Caki2 (cell line): ENCODE results near the gene ERBB3. TPM values are rescaled to one million over a fixed set of nuclear protein-coding genes. Genes with fewer than 3 reads are reported as not detected.
"Not testable (repeated sequence)": the region's sequence is repeated elsewhere in the genome, so short reads cannot be mapped to it uniquely, and the experiment has no call there.

Experiments used
- DNase-seq: peaks from one replicate; pipeline ENCODE4 v3.0.0-alpha.2; 2015; ENCODE audit warnings: low read depth
- in situ Hi-C: cut with HindIII; loops from 2 replicates; pipeline ENCODE4 v1.10.0; 2016; ENCODE audit warnings: low sequenced_read_pairs, low pct_unique_long_range_greater_than_20kb, mixed read lengths
- total RNA-seq: library from RNA; depleted of rRNA; stranded (reverse); fragments of >200 nt; shearing (Covaris generic); gene quantifications from 2 replicates; pipeline ENCODE4 v1.2.3, GENCODE V29; 2014; ENCODE audit warnings: low replicate concordance

ERBB3 gene
- total RNA-seq, 1 experiment from 2014 or later = 1.8 TPM

GRCh38 chr12:56077966-56078365, 2.0 kb upstream of the ERBB3 start:
- peak; percentile 49 for DNase-seq
- in situ Hi-C loops = not testable (repeated sequence)

DNA sequence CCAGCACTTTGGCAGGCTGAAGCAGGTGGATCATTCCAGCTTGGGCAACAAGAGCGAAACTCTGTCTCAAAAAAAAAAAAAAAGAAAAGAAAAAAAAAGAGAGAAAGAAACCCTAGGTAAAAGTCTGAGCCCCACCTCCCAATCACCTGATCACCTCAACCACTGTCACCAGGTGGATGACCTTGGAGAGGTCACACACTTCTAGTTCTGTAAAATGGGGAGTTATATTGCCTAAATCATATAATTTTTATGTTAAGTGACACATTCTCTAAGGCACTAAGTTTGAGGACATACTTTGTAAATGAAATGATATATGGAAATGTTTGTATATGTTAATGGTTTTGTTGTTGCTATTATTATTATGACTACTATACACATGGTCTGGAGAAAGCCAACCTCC, 1.5 kb upstream of the ERBB3 start:
- no peak for DNase-seq
- in situ Hi-C loops = no loop called here

DNA sequence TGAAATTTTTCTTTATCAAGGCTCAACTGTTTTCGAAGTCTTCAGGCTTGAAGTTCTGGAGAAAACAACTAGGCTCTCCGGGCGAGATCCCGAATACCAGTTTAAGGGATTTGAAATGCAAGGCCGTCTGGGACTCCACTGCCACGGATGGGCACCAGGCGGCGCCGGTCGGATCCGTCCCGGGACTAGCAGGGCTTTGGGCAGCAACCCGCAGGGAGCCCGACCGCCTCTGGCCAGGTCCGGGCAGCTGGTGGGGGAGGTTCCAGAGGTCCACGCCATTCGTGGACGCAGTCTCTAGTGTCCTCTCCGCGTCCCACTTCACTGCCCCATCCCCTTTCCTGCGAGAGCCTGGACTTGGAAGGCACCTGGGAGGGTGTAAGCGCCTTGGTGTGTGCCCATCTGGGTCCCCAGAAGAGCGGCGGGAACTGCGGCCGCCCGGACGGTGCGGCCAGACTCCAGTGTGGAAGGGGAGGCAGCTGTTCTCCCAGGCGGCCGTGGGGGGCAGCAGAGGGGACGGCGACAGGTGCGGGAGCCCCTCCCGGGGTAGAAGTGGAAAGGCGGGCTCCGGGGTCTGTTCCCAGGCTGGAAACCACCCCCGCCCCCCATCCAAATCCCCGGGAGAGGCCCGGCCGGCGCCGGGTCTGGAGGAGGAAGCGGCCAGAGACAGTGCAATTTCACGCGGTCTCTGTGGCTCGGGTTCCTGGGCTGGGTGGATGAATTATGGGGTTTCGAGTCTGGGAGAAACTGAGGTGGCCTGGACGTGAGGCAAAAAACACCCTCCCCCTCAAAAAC, 838 bp upstream of the ERBB3 start:
- DNase-seq = peak; percentile 92
- in situ Hi-C loops = no loop called here

DNA sequence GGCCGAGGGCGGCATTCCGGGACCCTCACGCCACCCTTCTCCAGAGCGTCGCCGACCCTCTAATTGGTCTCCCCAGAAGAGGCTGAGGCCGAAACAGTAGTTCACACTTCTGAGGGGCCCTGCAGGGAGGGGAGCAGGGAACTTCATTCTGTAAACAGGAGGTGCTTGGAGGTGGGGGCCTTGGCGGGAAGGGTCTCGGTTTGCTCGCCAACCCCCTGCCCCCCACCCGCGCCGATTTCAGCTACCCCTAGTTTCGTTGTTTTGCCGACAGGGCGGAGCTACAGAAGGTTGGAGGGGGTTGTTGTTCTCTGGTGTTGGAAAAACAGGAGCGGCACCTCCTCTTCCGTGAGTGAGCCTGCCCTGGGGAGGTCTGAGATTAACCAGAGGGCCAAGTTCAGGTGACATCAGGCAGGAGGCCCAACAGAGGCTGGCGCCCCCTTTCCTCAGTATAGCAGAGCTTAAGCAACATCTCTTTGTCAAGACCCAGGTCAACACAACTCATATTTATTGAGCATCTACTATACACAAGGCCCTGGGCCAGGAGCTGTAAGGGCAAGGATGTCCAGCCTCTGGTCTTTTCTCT, 682 bp downstream of the ERBB3 start:
- in situ Hi-C loops = no loop called here
- DNase-seq = no peak

DNA sequence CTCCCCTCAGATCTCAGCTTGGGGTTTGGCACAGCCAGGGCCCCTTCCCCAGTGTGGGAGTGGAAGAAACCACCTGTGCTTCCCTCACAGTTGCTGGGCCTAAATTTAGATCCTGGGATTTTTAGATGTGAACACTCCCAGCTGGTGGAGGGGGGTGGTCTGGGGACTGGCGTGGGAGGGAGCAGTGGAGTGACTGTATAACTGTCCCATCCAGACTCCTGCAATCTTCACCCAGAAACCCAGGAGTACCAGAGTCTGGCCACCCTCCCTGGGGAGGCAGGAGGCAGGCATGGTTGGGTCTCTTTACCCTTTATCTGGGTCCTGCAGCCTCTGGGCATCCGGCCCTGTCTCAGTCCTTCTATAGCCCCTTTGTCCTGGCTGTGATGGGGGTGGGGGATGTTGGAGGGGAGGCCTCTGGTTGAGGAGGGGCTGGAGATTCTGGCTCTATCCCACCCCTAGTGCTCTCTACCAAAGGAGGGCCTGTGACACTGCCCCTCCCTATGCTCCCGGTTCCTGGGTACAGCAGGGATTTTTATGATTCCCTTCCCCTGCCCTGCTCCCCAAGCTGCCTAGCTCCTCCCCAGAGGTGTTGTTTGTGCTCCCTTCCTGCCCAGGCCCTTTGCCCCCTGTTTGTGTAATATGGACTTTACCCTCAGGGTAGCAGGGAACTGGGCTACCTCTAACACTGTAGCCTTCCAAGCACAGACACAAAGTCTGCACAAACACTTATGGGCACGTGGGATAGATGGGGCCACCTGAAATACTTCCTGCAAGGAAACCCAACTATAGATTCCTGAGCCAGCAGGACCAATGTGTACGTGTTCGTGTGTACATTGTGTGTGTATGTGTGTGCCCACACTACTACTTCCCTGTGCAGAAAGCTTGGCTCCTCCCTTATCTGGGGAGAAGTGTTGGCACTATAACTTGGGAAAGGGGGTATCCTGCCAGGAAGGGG, 1.7 kb downstream of the ERBB3 start:
- in situ Hi-C loops = no loop called here
- DNase-seq = no peak

- DNase-seq = no peak
- in situ Hi-C loops = no loop called here
Measured at GRCh38 chr12:56082382-56082781, 2.4 kb downstream of the ERBB3 start.

- no peak for DNase-seq
- in situ Hi-C loops = no loop called here
Measured at GRCh38 chr12:56082967-56083366, 3.0 kb downstream of the ERBB3 start.

GRCh38 chr12:56084958-56085543, 5.1 kb downstream of the ERBB3 start:
- in situ Hi-C loops = no loop called here
- DNase-seq = no peak

DNA sequence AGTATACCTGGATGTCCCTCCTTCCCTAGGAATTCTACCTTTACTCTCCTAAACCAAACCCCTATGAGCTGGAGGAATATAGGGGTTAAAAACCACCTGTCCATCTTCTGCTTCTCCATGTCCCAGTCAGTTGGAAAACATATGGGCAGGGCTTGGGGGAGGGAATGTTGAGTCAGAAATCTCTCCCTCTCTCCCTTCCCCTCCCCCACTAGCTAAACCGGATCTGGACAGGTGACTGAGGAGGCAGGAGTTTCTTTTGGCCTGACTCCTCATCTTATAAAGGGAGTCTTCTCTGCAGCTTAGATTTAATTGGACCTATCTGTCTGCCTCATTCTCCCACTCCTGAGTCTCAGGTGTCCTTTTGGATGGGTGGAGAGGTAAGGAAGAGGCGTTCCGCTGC, 6.1 kb downstream of the ERBB3 start:
- peak; percentile 16 for DNase-seq
- in situ Hi-C loops = no loop called here

DNA sequence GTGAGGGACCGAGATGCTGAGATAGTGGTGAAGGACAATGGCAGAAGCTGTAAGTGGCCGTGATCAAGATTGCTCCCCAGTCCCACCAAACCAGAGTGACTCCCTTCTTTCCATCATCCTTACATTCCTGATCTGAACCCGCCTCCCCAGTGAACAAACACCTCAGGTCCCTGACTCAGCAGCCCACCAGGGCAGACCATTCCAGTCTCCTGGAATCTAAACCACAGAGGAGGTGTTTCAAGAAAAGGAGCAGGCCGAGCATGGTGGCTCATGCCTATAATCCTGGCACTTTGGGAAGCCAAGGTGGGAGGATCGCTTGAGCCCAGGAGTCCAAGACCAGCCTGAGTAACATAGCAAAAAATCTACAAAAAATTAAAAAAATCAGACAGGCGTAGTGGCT, 6.6 kb downstream of the ERBB3 start:
- no peak for DNase-seq

DNA sequence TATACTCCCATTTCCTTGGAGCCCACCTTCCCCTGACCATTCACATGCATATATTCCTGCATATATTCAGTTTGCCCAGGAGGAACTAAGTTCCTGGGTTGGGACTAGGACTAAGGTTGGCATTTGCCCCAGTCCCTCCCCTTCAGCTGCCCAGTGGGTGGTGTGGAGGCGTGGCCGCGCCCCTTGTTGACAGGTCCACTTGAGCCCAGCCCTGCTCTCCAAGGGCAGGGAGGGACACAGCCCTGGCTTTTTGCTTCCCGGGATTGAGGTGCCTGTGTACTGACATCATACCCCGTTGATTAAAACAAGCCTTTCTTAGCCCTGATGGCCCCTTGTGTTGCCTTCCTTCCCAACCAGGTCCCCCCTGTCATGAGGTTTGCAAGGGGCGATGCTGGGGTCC, 7.3 kb downstream of the ERBB3 start:
- no peak for DNase-seq
- in situ Hi-C loops = no loop called here

More for the DNA sequence above, 6.6 kb downstream of the ERBB3 start:
- in situ Hi-C loops = no loop called here

DNA sequence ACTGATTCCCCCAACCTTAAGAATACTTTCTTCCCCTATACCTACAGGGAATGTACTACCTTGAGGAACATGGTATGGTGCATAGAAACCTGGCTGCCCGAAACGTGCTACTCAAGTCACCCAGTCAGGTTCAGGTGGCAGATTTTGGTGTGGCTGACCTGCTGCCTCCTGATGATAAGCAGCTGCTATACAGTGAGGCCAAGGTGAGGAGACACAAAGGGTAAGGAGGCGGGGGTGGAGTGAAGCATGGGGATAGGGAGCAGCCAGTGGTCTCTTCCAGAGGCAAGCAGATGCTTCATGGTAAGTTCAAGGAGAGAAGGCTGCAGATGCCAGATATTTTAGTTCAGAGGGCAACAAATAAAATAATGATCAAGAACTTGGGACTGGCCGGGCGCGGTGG, 17.8 kb downstream of the ERBB3 start:
- in situ Hi-C loops = no loop called here
- DNase-seq = no peak

DNA sequence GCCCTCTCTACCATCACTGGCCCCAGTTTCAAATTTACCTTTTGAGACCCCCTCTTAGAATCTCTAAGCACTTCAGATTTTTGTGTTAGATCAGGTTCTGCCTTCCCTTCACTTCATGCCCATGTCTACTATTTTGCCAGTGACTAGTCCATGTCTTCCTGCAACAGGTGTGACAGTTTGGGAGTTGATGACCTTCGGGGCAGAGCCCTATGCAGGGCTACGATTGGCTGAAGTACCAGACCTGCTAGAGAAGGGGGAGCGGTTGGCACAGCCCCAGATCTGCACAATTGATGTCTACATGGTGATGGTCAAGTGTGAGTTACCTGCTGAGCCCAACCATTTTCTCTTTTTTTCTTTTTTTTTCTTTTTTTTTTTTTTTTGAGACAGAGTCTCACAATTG, 18.6 kb downstream of the ERBB3 start:
- DNase-seq = no peak
- in situ Hi-C loops = no loop called here

GRCh38 chr12:56099787-56100186, 19.8 kb downstream of the ERBB3 start:
- in situ Hi-C loops = no loop called here

DNA sequence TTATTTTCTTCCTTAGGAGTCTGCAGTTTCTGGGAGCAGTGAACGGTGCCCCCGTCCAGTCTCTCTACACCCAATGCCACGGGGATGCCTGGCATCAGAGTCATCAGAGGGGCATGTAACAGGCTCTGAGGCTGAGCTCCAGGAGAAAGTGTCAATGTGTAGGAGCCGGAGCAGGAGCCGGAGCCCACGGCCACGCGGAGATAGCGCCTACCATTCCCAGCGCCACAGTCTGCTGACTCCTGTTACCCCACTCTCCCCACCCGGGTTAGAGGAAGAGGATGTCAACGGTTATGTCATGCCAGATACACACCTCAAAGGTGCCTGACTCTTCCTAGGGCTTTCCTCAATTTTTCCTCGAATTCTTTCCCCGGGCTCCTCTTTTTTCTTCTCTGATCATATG, 21.1 kb downstream of the ERBB3 start:
- in situ Hi-C loops = no loop called here
- no peak for DNase-seq

More at GRCh38 chr12:56099787-56100186, 19.8 kb downstream of the ERBB3 start:
- DNase-seq = no peak

DNA sequence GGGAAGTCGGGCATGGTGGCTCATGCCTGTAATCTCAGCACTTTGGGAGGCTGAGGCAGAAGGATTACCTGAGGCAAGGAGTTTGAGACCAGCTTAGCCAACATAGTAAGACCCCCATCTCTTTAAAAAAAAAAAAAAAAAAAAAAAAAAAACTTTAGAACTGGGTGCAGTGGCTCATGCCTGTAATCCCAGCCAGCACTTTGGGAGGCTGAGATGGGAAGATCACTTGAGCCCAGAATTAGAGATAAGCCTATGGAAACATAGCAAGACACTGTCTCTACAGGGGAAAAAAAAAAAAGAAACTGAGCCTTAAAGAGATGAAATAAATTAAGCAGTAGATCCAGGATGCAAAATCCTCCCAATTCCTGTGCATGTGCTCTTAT, 22.7 kb downstream of the ERBB3 start:
- DNase-seq = no peak
- in situ Hi-C loops = no loop called here

DNA sequence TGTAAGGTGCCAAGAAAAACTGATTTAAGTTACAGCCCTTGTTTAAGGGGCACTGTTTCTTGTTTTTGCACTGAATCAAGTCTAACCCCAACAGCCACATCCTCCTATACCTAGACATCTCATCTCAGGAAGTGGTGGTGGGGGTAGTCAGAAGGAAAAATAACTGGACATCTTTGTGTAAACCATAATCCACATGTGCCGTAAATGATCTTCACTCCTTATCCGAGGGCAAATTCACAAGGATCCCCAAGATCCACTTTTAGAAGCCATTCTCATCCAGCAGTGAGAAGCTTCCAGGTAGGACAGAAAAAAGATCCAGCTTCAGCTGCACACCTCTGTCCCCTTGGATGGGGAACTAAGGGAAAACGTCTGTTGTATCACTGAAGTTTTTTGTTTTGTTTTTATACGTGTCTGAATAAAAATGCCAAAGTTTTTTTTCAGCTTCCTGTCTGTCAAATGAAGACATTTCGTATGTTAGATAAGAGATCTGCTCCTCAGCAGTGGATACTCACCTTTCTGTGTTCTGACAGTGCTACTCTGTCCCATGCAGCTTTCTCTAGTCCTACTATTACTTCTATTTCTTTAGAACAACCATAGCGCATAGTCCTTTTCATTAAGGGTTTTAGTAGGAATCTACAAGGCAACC, 23.2 kb downstream of the ERBB3 start:
- in situ Hi-C loops = no loop called here

GRCh38 chr12:56103823-56104108, 23.8 kb downstream of the ERBB3 start:
- no peak for DNase-seq
- in situ Hi-C loops = no loop called here

More for the DNA sequence above, 23.2 kb downstream of the ERBB3 start:
- no peak for DNase-seq
